DMS 273 (cell line): ENCODE measurements around the gene CADPS2.

Experiments used
- DNase-seq: peaks from one replicate; lab custom pipeline; 2025; ENCODE audit not compliant: unreplicated experiment; lab: John Stamatoyannopoulos, UW

The CADPS2 gene

DNA sequence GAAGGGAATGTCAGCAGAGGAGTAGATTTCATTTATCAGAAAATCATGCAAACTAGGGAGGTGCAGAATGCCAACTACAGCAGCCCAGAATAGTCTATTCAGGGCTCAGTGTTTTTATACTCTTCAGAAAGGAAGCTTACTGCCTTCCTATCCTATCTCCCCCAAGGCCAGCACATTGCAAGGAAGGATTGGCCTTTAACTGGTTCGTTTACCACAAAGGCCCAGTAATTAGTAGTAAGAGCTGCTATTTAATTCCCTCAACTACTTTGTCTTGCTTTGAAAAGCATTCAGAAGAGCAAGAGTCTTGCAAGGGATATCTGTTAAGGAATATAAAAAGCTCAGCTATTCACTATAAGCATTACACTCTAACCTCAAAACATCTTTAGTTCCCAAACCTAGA is 97.1 kb downstream of the CADPS2 start:
- DNase-seq, result no peak

DNA sequence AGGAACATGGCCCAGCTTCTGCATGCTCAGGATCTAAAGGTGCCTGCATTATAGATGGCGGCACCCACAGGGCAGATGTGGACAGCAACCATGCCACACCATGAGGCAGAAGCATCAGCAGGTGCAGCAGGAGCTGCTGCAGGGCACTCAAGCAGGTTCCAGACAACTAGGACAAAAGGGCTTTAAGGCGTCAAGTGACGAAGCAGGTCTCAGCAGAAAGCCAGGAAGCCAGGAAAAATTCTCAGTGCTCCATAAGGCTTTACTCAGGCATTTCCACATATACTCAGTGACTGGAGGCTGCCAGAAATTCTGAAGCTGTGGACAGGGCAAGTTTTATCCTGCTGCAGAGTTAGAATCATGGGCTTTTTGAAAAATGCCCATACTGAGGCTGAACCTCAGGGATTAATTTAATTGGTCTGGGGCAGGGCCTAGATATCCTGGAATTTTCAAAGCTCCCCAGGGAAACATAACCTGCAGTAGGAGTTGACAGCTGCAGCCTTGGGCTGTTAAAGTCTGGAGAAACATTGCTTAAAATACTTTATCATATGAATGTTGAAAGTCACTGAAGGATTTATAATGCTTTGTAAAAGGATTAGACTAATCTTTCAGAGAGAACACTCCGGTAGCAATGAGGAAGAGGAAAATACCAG is 115.4 kb downstream of the CADPS2 start:
- DNase-seq, result no peak

DNA sequence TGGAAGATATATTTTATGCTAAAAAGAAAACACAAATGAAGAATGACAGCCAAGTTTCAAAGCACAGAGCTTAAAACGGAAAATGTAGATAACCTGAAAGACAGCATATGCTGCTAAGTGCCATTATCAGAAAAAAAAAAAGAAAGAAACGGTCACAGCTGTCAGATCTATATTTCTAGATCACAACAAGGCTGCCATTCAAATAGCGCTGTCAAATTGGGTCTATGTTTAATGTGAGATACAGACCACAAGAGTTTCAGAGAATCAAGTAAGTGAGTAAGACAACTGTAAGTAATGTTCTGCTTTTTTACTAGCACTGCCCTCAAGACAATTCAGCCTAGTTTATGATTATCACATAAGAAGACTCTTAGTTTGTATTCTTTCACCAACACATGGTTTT is 117.4 kb downstream of the CADPS2 start:
- no peak for DNase-seq

DNA sequence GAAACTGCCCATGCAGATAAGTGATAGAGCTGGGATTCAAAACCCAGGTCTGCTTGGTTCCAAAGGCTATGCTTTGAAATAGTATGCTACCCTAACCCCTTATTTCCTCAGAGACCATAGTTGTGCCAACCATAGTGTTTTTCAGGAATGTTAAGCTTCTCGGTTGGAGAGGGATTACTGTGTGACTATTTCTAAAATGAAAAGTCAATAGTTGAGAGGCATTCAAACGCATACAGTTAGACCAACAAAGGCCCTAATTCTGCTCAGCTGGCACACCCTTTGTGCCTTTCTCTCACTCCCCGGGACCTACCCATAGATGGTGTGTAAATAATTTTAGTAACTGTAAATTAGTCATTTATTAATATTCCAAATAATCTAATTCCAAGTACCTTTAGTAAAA is 118.9 kb downstream of the CADPS2 start:
- DNase-seq, result no peak

DNA sequence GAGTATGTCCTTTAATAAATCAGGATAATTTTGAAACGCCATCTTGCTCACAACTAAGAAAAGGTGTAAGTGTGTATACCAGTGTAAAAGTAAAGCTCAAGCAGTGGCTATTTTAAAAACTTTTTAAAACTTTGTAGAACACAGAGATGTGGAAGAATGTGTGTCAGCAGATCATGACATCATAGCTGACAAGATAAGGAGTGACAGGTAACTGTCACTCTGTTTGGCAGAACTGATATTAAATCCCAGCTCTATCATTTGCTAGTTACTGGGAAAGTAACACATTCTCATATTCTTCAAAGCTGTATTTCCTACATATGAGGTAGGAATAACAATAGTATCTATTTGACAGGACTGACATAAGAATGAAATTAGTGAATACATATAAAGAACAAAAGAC is 119.7 kb downstream of the CADPS2 start:
- no peak for DNase-seq

DNA sequence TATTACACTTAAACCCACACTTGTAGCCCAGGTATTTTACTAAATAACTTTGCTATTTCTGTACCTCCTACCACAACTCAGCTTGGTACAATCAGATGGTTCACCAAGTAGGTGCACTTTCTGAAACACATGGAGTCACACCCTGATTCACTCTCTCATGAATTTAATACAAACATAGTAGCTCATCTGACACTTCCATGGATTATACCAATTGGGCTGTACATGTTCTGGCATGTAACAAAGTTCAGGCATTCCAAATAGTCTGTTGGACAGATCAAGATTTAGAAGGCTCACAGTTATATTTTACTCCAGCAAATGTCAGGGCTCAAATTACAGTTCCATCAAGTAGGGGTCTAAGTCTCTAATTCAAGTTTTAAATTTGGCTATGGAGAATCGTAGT is 121.4 kb downstream of the CADPS2 start:
- DNase-seq, result no peak

DNA sequence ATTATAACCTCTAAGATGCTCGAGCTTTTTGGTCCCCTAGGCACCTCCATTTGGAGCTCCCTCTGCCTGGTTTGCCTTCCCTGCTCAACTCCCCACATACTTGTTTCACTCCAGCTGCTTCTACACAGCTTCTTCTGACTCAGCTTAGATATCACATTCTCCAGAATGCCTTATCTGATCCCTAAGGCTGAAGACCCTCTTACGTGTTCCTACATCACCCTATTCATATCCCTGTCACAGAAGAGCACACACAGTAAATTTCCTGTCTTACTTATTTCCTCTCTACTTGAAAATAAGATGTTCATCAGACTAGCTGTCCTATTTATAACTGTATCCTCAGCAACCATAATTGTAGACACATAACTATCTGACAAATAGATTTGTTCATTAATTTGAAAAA is 122.2 kb downstream of the CADPS2 start:
- DNase-seq, result no peak

DNA sequence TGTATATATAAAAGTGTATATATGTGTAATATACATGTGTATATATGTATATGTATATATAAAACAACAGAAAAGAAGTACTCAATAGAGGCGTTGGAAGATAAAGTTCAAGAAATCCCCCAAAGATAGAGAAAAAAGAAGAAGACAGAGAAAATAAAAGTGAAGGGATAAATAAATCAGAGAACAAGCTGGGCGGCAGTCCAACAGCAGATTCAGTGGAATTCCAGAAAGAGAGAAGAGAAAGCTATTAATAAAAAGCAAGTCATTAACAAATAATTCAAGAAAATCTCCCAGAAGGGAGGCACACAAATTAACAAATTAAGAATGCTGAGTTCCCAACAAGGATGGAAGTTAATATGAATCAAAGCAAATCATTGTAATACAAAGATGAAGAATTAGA is 124.2 kb downstream of the CADPS2 start:
- DNase-seq, result no peak

DNA sequence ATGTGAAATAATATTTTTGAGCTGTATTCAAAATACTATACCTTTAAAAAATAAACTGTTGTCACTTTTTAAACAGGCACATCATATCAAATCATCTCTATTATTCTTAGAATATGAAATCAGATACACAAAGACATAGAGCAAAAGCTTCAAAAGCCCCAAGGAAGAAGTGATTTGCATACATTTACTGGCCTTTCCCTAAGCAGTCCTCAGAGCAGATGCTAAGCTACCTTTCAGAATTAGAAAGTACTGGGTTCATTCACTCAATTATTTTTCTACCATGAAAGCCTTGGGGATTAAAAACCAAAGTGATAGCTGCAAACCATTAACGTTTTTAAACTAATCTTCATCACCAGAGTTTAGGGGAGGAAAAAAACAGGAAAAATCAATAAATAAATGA is 127.8 kb downstream of the CADPS2 start:
- no peak for DNase-seq

DNA sequence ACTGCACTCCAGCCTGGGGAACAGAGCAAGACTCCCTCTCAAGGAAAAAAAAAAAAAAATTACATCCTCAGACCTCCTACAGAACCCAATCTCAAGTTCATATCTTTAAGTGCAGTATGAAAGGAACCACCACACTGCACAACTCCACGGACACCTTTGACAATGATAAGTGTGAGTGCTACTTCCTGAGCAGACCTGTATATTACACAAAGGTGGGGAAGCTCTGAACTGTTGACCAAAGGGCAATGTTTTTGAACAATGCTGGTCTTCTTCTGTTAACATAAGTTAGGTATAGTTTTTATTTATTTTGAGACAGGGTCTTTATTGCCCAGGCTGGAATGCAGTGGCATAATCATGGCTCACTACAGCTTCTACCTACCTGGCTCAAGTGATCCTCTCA is 129.4 kb downstream of the CADPS2 start:
- DNase-seq, result no peak

DNA sequence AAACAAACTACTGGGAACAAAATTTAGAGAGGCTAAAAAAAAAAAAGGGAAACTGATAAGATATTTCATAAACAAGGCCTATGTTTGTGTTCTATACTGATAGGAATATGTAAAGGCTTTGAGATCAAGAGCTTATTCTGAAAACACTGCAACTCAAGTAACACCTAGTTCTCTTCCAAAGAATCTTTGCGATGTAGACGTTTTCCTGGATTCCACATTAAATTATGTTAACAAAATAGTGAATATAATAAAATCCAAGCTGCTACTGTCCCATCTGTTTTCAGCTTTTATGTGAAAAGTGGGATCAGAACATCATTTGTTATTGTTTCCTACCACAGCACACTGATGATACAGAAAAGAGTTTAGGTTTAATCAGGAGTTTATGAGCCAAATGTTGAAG is 130.6 kb downstream of the CADPS2 start:
- no peak for DNase-seq

DNA sequence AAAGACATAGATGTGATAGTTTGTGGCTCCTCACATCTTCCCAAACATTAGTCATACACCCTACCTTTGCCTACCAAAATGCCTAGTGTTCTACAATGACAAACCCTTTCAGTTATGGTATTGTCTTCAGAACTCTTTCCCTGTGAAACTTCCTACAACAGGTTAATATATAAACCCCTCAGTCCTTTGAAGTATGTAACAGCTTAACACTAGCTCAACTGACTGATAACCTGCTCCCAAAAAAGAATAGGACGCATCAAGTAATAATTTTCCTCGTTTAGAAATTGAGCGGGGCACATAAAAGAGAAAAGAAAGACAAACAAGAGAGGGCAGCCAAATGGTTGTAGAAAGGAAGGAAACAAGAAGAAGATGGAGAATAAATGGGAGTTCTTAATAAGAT is 133.7 kb downstream of the CADPS2 start:
- DNase-seq, result no peak

DNA sequence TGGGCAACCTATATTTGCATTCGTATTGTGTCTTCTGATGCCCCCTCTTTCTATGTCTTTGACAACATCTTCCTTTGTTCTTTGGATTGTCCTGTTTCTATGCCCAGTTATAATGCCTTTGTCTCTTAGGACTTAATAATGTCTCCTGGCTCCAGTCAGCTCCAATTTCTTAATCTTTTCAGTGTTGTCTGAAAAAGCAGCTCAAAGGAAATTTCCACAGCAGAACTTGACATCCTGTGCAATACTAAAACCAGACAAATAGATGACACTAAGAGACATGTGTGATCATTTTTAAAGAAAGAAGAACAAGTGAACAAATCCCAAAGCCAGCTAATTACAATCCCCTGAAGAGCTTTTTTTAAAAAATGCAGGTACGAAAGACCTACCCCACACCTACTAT is 135.9 kb downstream of the CADPS2 start:
- DNase-seq, result no peak

DNA sequence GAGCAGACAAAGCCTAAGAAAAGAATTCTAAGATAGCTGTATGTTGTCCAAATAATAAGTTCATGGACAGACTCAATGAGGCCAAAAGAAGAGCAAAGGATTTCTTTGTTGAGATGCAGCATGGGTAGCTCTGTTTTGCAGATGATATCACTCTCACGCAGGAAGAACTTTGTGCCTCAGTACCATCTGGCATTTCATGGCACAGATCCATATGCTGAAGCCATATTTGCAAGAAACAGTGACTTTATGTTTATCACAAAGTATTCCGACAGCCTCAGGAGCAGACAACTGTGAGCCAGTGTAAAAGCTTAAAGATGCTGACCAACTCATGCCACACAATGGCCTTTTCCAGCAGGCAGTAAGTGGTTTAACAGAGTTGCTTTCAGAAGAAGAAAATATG is 138.1 kb downstream of the CADPS2 start:
- DNase-seq, result no peak

DNA sequence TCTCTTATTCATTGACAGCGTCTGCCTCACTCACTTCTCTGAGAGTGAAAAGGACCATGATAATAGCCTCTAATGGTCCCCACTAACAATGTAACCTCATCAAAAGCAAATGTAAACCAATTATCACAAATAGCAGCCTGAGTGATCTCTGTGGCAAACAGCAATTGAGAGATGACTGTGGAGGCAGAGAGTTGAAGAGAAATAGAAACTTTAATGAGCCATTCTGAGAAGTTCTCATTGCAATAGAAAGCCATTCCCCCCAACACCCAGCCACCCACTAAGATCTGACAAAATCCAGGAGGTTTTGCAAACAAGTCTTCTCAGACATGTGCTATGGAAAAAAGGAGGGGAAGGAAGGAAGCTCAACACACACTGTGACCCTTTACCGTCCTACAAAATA is 139.3 kb downstream of the CADPS2 start:
- no peak for DNase-seq

DNA sequence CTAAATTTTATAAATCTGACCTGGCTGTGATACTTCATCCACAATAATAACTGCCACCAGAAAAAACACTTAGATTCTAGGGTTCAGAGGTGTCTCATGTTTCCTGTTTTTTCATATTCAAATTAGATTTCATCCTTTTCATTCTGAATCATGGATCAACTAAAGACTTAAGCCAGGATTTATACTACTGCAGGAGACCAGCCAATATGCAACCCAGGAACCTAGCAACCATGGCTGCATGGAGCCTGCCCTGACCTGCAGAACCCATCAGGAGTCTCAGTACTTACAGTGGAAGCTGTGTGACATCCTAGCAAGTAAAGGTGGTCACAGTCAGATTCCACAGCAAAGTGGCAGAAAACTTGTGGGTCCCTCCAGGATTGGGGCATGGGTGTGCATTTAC is 143.0 kb downstream of the CADPS2 start:
- DNase-seq, result no peak

DNA sequence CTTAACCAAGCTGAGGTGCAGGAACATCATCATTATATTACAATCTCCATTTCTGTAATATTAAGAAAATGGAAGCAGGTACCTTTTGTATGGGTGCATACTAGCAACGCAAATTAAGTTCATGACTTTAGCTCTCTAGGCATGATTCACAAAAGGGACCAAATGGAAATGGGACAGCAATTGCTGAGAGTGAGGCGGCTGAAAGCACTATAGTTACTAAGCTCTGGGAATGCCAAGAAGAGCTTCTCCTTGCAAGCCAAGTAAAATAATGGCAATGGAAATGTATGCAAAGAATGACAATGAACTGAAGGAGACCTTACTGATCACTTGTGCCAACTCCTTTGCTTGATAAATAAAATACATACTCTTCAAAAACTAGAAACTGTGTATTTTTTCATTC is 147.3 kb downstream of the CADPS2 start:
- no peak for DNase-seq

DNA sequence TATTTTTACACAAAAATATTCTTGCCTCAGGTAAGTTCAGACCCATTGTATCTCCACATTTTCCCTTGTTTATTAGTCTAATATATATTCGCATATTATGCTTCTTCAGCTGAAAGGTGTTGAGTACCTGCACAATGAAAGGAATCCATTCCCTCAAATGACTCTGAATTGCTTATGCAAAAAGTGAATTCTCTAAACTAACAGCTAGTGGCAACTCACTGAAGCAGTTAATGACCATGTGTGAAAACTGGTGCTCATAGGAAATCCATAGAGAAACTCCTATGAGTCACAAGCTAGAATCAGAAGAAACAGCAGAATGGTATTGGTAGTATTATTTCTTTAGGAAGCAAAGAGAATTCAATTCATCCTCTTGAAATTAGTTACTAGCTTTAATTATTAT is 150.1 kb downstream of the CADPS2 start:
- no peak for DNase-seq

DNA sequence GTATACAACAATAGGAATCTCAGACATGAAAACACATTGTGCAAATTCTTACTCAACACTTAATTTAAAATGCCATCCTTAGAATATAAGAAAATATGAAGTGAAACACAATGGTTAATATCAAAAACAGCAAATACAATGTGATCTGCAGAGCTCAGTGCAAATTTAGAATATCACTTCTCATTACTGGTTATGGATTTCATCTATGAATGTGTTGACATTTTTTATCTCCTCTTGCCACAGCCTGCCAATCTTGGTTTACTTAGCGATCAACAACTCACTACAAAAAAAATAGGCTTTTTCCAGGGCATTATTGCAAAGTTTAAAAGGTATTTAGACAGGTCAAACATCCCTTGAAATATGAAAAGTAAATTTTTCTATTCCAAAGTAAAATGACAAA is 158.5 kb downstream of the CADPS2 start:
- no peak for DNase-seq

DNA sequence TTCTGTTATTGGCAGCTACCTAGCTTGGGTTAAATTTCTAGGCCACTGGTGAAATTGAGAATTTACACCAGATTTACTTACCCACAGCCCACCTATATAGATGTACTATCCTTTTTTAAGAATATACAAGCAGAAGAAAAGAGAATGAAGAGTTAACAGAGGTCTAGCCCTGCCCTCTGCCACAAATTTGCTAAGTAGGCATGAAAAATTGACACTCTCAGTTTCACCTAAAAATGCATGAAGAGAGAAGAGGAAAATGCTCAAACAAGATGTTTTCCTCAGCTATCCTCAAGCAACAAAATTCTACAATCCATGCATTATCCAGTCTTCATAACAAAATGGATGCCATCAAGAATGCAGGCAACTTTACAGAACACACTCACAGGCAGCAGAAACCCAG is 158.9 kb downstream of the CADPS2 start:
- no peak for DNase-seq

DNA sequence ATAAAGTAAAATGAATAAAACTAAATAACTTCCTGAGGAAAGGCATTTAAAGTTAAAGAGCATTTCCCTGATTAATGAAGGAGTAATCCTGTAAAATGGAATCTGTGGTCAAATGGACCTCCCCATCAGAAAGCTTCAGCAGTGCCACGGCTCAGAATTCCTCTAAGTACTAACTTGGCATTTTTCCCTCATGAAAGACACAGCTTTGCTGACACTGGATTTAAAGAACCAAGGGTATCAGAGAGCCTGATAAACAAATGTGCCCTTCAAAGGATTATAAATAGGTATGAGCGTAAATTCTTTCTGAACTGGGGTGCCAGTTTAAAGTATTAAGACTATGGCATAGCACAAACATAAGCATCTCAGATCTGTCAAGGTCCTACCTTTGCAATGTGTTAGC is 159.4 kb downstream of the CADPS2 start:
- no peak for DNase-seq

DNA sequence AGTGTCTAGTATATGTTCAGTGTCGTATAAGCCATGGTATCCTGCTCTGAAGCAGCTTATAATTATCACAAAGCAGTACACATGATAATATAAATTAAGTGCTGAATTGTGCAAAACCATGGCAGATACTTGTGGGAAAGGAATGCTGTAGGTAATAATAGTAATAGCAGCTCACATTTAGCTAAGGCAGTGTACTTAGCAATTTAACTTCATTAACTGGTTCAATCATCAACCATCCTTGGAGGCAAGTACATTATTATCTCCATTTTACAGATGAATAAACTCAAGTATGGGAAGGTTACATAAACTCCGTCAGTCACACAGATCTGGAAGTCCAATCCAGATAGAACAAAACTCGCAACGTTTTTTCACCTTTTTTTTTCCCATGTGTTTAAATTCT is 161.9 kb downstream of the CADPS2 start:
- no peak for DNase-seq

DNA sequence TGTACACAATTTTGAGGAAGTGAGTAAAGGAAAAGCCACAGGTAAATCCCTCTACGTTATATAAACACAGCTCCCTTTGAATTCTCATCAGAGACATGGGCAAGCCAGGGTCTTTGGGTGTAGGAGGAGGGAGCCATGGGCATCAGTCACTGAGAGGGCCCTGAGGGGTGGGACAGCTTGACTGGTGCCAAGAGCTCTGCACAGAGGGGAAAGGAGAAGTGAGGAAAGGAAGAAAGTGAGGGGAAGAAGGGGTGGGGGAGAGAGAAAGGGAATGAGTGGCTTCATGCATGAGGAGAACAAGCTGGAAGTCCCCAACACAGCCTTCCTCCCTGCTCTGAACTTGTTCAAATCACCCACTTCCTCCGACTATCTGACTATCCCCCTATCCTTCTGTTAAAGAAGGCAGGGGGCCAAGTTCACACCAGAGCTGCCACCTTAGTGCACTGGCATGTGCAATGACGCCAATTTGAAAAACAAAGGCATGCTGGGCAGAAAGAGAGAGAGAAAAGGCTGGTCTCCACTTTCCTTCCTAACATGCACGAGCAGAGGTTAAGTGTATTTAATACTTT is 167.2 kb downstream of the CADPS2 start:
- DNase-seq, result no peak
